Stimulated activated CD4-positive, alpha-beta T cell treated with anti-CD3 and anti-CD28 coated beads, Interleukin-15, amount 100 ng/mL, for 48 hours (primary cell): ENCODE measurements around the gene PLEKHG3.

Experiments
- DNase-seq, 2 donors: peaks; one replicate each; pipeline ENCODE4 v3.0.0-alpha.2; 2020; ENCODE audit warnings: low read depth in 2 of 2

The PLEKHG3 gene

GRCh38 chr14:64784006-64784405 lies 79.8 kb downstream of the PLEKHG3 start:
- DNase-seq: no peak

- DNase-seq: no peak
These were observed 82.3 kb downstream of the PLEKHG3 start for GRCh38 chr14:64786296-64787149.

GRCh38 chr14:64787619-64788018 lies 83.4 kb downstream of the PLEKHG3 start:
- DNase-seq: no peak

- DNase-seq: no peak
These were observed 84.5 kb downstream of the PLEKHG3 start for GRCh38 chr14:64788706-64789105.

GRCh38 chr14:64789696-64790095 lies 85.5 kb downstream of the PLEKHG3 start:
- DNase-seq: no peak

- DNase-seq: no peak
These were observed 86.3 kb downstream of the PLEKHG3 start for GRCh38 chr14:64790478-64790877.

GRCh38 chr14:64792231-64792630 lies 88.0 kb downstream of the PLEKHG3 start:
- DNase-seq: no peak

- DNase-seq: no peak
These were observed 88.8 kb downstream of the PLEKHG3 start for GRCh38 chr14:64792871-64793560.

GRCh38 chr14:64795211-64795610 lies 91.0 kb downstream of the PLEKHG3 start:
- no peak for DNase-seq

GRCh38 chr14:64795921-64796320 lies 91.7 kb downstream of the PLEKHG3 start:
- no peak for DNase-seq

- no peak for DNase-seq
These were observed 92.1 kb downstream of the PLEKHG3 start for GRCh38 chr14:64796369-64796768.

GRCh38 chr14:64799555-64799954 lies 95.3 kb downstream of the PLEKHG3 start:
- DNase-seq: no peak
